Amygdala (tissue), 56 donors: ENCODE measurements around the gene ETV6.
A peak's percentile ranks its signal among the peaks of the same experiment; 100 is the strongest.

Source experiments
- DNase-seq, 56 donors: peaks; one replicate each; lab custom pipeline; 2025; lab: John Stamatoyannopoulos, UW

The ETV6 gene

GRCh38 chr12:11836282-11837151 lies 187.0 kb downstream of the ETV6 start:
- peak in 12 of 56 donors; percentile 12 to 68 (median 32) for DNase-seq

GRCh38 chr12:11837216-11837934 lies 187.9 kb downstream of the ETV6 start:
- DNase-seq: no peak

- no peak for DNase-seq
These were observed 188.9 kb downstream of the ETV6 start for GRCh38 chr12:11838403-11838802.

GRCh38 chr12:11839091-11839641 lies 189.7 kb downstream of the ETV6 start:
- peak in 21 of 56 donors; percentile 10 to 66 (median 36) for DNase-seq

GRCh38 chr12:11840366-11840765 lies 190.9 kb downstream of the ETV6 start:
- no peak for DNase-seq

GRCh38 chr12:11846488-11846887 lies 197.0 kb downstream of the ETV6 start:
- no peak for DNase-seq

GRCh38 chr12:11847539-11847938 lies 198.1 kb downstream of the ETV6 start:
- no peak for DNase-seq

GRCh38 chr12:11849757-11850504 lies 200.5 kb downstream of the ETV6 start:
- no peak for DNase-seq

- DNase-seq: no peak
These were observed 203.7 kb downstream of the ETV6 start for GRCh38 chr12:11853126-11853525.

- no peak for DNase-seq
These were observed 204.6 kb downstream of the ETV6 start for GRCh38 chr12:11854011-11854499.

GRCh38 chr12:11855983-11856374 lies 206.5 kb downstream of the ETV6 start:
- no peak for DNase-seq

GRCh38 chr12:11856971-11857370 lies 207.5 kb downstream of the ETV6 start:
- DNase-seq: no peak

GRCh38 chr12:11859705-11860425 lies 210.4 kb downstream of the ETV6 start:
- DNase-seq: no peak

GRCh38 chr12:11861155-11861863 lies 211.8 kb downstream of the ETV6 start:
- DNase-seq: no peak

- DNase-seq: no peak
These were observed 212.6 kb downstream of the ETV6 start for GRCh38 chr12:11861864-11862600.

- peak in 3 of 56 donors; percentile 9 to 31 (median 14) for DNase-seq
These were observed 213.3 kb downstream of the ETV6 start for GRCh38 chr12:11862798-11863197.

GRCh38 chr12:11863478-11863906 lies 214.0 kb downstream of the ETV6 start:
- peak in 19 of 56 donors; percentile 8 to 54 (median 18) for DNase-seq

- no peak for DNase-seq
These were observed 214.5 kb downstream of the ETV6 start for GRCh38 chr12:11863988-11864387.
